HG02798 (cell line): ENCODE measurements around the gene SCN4A.

Experiments
- ATAC-seq: cut with Tn5 transposase; IDR thresholded peaks from one replicate; pipeline ENCODE4 v1.9.1; 2021; ENCODE audit warnings: mild to moderate bottlenecking; ENCODE audit not compliant: unreplicated experiment, poor library complexity

Gene SCN4A

GRCh38 chr17:64002658-64003525 lies 30.2 kb upstream of the SCN4A start:
- ATAC-seq: no peak

DNA sequence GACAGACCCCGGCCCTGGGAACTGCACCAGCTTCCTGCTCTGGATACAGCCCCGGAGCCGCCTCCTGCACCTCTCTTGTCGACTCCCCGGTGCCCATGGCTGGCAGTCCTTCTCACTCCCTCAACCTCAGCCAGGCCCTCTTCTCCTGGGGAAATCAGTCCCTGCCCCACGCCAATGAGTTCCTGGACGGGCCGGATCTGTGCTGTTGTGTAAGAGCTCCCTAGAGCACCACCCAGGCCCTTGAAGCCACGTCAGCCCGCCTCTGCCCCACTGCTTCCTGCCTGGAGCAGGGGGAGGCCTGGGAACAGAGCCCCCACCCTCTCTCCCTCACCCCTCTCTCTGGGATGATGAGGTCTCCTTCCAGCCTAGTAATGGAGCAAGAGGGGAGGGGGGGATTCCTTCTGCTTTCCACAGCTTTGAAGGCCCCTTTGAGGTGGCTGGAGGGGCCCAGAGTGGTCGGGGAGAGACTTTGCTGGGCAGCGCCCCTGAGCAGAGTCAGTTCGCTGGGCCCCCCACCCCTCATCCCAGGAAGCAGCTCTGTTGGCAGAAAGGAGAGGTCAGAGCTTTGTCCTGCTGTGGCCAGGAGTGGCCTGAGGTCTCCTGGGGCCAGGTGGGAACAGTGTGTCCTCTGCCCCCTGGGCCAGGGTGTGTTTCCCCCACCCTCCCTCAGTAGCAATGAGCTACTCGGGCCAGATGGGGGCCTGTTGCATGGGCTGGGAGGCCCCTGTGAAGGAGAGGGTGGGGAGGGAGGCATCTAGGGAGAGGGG lies 29.2 kb upstream of the SCN4A start:
- no peak for ATAC-seq

DNA sequence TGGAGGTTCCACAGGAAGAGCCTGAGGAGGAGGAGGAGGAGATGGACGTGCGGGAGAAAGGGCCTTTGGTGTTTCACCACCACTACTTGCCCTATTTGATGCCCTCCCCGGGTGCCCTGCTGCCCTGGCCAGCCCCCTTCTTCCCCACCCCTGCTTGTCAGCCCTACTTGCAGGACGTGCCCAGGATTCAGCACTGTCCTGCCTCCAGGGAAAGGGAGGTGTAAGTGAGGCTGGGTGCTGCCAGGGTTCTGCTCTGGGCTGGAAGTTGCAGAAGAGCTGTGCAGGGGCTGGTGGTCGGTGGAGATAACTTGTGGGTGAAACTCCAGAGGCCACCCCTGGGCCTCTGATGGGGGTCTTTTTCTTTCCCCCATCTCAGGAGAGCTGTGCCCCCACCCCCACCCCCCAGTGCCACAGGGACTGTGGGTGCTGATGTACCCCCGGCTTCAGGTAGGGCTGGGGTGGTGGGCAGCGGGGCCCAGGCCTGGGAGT lies 28.4 kb upstream of the SCN4A start:
- ATAC-seq: no peak

GRCh38 chr17:63999680-64000531 lies 27.2 kb upstream of the SCN4A start:
- ATAC-seq: no peak

- ATAC-seq: no peak
Observed at GRCh38 chr17:63998721-63999679, 26.3 kb upstream of the SCN4A start.

GRCh38 chr17:63998050-63998720 lies 25.5 kb upstream of the SCN4A start, which contains the start of gene PRR29:
PRR29 (plus strand) TSS chr17:63998351; CDS start chr17:63998365, 14 bp downstream.
- ATAC-seq: peak; percentile 65

DNA sequence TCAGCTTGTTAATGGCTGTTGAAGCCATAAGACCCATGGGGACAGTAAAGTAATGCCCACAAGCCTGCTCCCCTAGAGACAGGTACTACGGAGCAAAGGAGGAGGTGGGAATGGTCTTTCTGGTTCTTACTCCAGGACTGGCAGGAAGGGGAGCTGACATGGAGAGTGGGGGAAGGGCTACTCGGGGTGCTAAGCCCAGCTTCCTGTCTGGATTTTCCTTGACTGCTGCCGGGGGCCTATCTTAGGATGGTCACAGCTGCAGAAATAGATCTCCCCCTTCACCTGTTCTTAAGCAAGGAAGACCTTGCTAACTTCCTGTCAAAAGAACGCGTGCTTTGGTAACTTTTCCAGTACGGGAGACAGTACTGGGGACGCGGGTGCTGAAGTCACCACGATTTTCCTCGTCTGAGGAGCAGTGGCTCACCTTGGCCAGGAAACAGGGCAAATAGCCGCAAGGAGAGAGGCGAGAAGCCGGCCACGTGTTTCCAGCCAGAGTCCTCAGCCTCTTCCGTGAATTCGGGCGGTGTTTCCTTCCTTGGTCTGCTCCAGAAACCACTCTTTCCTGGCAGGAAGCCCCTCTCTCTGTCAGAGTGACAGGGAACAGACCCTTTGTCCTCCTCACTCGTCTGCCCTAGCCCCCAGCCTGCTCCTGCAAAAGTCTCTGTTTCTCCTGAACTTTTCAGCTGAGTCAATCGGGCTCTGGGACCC lies 24.8 kb upstream of the SCN4A start:
- ATAC-seq: no peak

- ATAC-seq: no peak
Observed at GRCh38 chr17:63996430-63997182, 23.9 kb upstream of the SCN4A start.

GRCh38 chr17:63995626-63996025 lies 22.9 kb upstream of the SCN4A start:
- ATAC-seq: no peak

DNA sequence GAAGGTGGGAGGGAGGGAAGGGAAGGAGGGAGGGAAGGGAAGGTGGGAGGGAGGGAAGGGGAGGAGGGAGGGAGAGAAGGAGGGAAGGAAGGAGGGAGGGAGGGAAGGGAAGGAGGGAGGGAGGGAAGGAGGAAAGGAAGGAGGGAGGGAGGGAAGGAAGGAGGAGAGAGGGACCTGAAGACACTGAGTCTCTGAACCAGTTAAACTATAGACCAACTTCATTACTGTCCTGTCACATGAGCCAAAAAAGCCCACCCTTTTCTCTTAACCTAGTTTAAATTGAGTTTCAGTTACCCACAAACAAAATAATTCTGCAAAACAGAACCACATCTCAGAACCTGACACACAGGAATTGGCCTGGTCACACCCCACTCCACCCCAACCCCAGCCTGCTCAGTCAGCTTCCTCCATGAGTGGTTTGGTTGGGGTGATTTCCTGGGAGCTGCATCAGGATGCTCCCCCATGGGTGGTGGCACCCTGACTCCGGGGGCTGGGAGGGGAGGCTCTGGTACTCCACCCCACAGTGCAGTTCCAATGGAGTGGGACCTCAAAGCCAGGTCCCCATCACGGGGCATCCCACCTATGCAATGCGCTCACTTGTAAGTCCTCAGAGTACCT lies 20.8 kb upstream of the SCN4A start:
- no peak for ATAC-seq

DNA sequence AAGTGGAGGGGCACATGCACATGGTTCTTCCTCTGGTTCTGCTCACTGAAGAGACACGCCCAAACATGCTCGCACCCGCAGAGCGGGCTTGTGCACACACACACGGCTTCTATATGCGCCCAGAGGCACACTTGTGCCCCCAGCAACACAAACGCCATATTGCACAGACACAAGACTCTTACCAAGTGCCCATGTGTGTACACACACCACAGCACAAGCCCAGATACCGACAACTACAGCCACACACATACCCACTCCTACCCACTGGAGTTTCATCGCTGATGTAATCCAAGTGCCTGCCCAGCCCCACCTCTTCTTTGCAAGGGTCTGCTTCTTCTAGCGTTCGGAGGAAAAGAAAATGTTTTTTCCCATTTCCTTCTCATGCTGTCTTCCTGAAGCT lies 18.9 kb upstream of the SCN4A start:
- no peak for ATAC-seq

GRCh38 chr17:63989622-63990345 lies 17.1 kb upstream of the SCN4A start:
- ATAC-seq: no peak

- ATAC-seq: no peak
Observed at GRCh38 chr17:63988741-63989621, 16.3 kb upstream of the SCN4A start.

DNA sequence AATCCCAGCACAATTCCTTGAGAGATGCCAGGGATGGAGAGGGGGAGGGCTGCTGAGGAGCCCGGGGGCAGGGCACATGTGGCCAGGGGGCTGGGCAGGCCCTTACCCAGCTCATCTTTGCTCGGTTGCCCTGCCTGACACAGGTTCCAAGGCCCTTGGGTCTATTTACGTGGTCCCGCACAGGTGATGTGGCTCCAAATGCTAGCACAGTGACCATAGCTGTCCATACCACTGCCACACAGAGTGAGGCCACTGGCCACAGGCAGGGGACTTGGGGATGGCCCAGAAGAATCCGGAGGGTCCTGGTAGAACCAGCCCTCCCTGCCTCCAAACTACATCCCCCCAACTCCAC lies 15.4 kb upstream of the SCN4A start:
- ATAC-seq: no peak
